Glomerular endothelial cell (primary cell): ENCODE results near the gene IQGAP3. TPM values are rescaled to one million over a fixed set of nuclear protein-coding genes. Genes with fewer than 3 reads are reported as not detected.
"Not testable (repeated sequence)": the region's sequence is repeated elsewhere in the genome, so short reads cannot be mapped to it uniquely, and the experiment has no call there.

ENCODE experiments used
- DNase-seq: peaks from one replicate; pipeline ENCODE4 v3.0.0-alpha.2; 2011; ENCODE audit warnings: low read depth, low spot score; ENCODE audit errors: extremely low read depth
- total RNA-seq: library from RNA; depleted of rRNA; stranded (reverse); fragments of >200 nt; gene quantifications from 2 replicates; pipeline ENCODE4 v1.2.3, GENCODE V29; 2015

IQGAP3 gene
- total RNA-seq, 1 donor from 2014 or later = 14.5 TPM

DNA sequence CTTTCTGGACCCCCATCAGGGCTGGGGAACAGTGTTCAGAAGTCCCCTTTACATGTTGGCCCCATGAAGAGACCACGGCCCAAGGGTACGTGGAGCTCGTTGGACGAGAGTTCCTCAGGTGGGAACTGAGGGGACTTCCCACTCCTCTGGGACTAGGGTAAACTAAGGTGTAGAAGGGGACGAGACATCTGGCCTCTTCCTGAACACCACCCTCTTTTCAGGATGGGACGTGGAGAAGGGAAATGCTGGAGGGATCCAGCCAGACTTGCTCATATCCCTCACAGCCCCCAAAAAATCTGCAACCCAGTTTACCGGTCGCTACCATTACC, 21.3 kb upstream of the IQGAP3 start:
- no peak for DNase-seq

DNA sequence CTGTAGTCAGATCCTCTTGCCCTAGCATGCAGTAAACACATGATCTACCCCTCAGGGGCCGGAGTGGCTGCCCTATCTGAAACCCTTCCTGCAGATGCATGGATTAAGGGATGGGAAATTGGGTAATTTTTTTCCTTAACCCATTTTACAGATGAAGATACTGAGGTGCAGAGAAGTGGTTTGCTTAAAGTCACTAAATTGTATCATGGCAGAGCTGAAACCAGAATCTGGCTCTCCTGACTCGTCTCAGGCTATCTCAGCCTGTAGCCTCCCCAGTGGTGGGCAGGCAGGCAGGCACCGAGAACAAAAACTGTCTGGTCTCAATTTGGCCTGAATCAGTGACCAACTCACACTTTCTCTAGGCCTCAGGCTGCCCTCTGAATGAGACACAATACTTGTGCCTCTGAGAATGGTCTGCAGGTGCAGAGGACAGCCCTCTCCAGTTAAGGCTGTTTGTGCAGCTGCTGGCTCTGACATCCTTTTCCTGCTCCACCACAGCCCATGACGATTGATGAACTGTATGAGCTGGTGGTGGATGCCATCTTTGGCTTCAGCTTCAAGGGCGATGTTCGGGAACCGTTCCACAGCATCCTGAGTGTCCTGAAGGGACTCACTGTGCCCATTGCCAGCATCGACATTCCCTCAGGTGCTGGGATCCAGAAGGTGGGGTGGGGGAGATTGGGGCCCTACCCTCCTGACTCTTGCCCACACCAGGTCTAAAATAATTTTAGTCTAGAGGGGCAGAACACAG, 20.7 kb upstream of the IQGAP3 start:
- no peak for DNase-seq

DNA sequence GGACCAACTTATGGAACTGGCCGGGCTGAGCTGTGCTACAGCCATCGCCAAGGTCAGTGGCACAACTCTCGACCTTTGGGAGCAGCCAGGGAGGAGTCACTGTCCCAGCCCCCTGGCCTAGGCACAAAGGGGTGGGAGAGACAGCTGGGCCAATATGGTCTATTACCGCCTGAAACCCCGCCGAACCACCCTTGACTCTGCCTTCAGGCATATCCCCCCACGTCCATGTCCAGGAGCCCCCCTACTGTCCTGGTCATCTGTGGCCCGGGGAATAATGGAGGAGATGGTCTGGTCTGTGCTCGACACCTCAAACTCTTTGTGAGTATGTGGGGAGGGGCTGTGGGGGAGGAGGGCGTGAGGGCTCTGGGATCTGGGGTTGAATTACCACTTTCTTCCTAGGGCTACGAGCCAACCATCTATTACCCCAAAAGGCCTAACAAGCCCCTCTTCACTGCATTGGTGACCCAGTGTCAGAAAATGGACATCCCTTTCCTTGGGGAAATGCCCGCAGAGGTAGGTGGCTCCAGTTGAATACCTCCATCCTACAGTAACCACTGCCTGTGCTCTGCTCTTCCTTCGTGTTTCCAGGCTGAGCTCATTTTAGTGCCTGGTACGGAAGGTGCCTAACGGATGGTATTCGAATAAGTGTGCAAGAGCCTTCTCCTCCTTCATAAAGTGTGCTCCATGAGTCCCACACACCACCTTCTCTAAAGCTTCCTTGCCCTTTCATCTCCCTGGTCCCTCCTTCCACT, 20.0 kb upstream of the IQGAP3 start:
- no peak for DNase-seq

DNA sequence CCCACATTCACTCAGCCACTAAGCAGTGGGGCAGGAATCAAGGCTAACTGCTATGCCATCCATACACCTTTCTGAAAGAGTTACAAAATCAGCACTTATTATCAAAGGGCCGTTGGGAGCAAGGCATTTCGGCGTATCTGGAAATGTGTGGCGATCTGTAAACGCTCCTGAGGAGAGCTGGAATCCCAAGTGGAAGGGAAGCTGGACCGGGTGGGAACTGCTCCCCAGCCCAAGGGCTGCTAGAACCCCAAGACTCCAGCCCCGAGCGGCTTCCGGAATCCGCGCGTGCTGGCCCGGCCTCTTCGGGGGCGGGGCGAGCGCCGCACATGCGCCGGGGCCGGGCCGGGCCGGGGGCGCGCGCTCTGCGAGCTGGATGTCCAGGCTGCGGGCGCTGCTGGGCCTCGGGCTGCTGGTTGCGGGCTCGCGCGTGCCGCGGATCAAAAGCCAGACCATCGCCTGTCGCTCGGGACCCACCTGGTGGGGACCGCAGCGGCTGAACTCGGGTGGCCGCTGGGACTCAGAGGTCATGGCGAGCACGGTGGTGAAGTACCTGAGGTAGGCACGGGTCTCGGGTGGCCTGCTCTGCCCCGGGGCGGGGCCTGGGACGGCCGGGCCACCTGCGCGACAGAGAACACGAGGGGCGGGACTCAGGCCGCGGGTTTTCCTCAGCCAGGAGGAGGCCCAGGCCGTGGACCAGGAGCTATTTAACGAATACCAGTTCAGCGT, 19.2 kb upstream of the IQGAP3 start, which contains the start of gene NAXE:
Gene NAXE (plus strand): TSS at position 345 of the 726 bp plus-strand sequence. CDS start 29 bp downstream, at position 374.
- no peak for DNase-seq

DNA sequence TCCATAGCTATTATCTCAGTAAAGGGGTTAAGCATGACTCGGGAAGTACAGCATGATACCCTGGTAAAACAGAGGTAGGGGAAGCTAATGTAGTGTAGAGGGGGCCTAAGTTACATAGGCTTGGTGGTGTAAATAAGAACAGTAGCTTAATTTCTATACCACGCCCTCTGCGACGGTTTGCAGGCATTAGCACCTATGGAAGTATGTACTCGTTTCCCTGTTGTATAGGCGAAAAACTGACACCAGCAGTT, 18.7 kb upstream of the IQGAP3 start:
- no peak for DNase-seq

DNA sequence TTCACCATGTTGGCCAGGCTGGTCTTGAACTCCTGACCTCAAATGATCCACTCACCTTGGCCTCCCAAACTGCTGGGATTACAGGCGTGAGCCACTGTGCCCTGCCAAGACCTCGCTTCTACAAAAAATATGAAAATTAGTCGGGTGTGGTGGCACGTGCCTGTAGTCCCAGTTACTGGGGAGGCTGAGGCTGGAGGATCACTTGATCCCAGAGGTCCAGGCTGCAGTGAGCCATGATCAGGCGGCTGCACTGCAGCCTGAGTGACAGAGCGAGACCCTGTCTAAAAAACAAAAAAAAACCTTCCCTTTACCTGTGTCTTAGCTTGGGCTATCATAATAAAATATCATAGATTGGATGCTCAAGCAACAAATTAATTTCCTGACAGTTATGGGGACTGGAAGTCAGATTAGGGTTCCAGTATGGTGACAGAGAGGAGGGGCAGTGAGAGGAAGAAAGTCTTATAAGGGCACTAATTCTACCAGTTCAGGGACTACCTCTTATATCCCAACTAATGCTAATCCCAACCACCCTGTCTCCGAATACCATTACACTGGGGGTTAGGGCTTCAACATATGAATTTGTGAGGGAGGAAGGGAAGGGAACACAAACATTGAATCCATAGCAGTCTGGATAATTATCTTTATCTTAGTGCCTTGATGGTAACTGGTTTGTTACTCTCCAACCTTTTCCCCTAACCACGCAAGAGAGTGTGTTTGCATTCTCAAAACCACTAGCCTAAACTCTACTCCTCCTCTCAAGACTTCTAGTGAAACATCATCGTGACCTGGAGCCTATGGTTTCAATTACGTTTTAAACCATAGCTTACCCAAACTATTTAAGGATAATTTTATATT, 18.2 kb upstream of the IQGAP3 start:
- DNase-seq = no peak

DNA sequence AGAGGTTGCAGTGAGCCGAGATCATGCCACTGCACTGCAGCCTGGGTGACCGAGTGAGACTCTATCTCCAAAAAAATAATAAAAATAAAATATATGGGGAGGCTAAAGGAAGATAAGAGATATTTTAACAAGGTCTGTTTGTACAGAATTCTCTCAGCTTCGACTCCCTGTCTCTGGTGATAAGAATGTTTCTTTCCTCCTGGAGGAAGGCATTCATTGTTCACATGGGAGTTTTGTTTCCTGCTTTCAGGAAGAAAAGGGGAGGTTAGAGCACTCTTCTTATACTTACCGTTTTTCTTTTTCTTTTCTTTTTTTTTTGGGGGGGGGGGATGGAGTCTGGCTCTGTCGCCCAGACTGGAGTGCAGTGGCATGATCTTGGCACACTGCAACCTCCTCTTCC, 17.2 kb upstream of the IQGAP3 start:
- no peak for DNase-seq

DNA sequence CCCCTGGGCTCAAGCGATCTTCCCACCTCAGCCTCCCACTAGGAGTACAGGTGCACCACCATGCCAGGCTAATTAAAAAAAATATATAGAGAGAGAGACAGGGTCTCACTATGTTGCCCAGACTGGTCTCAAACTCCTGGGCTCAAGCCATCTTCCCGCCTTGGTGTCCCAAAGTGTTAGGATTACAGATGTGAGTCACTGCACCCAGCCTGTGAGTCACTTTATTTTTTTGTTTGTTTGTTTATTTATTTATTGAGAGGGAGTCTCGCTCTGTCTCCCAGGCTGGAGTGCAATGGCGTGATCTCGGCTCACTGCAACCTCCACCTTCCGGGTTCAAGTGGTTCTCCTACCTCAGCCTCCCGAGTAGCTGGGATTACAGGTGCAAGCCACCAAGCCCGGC, 15.6 kb upstream of the IQGAP3 start:
- DNase-seq = not testable (repeated sequence)

DNA sequence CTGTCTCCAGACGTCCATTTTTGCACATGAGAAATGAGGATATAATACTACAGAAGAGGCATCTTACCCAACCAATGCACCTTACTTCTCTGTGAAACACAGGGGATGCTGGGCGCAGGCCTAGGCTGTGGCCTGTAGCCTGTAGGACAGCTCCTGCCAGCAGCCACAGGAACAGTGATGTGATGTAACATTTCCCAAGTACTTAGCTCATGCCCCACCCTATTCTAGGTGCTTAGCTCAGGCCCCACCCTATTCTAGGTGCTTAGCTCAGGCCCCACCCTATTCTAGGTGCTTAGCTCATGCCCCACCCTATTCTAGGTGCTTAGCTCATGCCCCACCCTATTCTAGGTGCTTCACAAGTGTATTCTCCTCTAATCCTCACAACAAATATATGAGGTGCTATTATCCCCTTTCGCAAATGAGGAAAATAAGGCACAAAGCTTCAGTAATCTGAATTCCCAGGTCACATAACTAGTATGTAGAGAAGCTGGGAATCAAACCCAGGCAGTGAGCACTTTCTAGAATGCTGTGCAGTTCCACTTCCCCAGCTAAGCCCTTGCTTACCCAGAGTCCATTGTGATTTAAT, 14.6 kb upstream of the IQGAP3 start:
- DNase-seq = no peak

DNA sequence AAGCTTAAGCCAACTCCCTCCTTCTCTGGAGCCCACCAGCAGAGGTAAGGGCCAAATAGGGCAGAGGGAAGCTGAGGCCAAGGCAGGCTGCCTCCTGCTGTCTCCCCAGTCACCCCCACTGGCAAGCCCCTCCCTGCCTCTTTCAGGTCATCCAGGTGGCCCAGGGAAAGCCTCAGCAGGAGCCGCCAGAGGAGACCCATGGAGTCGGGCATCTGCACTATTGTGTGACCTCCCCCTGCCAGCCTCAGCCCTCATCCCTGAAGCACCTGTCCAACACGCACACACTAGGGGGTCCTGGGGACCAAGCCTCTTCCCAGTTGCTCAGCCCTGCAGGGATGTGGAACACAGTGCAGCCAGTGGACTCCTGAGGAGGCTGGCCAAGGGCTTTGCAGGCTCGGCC, 14.0 kb upstream of the IQGAP3 start:
- DNase-seq = no peak

DNA sequence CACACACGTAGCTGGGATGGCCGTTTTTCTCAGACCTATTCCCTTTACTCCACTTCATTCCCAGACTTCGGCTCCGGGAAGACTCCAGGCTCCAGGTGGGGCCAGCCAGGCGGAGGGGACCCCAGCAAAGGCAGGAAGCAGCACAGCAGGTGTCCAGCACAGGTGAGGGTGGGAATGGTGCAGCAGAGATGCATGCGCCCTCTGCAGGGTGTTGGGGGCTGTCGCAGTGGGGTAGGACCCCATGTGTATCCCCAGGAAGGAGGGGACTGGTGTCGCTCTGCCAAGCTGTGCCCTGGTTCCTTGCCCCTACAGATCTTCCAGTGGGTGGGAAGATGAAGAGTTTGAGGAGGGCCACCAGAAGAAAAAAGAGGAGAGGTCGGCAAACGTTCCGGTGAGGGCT, 12.4 kb upstream of the IQGAP3 start:
- DNase-seq = no peak

DNA sequence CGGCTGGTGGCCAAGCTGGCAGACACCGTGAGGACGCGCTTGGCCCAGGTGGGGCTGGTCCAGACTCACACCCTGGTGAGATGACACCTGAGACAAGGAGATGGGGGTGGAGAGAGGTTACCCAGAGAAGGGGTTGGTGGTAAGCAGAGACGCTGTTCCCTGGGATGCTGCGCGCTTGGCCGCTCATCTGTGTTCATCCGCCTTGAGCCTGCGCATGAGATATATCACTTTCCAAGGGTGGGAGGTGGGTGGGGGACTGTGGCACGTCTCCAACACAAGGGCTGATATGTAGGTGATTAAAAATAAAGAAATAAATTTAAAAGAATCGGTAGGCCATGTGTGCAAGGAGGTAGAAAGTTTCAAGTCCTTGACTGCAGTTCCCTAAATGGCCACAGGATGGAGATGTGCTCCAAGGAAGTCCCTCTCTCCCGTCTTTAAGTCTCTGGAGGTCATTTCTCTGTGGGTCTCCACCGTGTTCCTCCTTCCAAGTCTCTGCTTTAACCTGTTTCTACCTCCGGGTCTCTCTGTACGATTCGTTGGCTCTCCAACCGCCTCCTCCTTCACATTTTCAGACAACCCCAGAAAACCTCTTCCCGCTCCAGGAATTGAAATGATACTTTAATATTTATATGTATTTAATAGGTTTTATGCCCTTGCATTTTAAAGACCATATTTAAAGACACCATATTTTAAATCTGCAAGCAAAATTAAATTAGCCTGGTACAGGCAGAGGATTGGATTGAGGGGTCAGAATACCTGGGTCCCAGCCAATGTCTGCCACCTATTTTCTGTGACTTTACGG, 11.7 kb upstream of the IQGAP3 start:
- DNase-seq = peak; percentile 80

DNA sequence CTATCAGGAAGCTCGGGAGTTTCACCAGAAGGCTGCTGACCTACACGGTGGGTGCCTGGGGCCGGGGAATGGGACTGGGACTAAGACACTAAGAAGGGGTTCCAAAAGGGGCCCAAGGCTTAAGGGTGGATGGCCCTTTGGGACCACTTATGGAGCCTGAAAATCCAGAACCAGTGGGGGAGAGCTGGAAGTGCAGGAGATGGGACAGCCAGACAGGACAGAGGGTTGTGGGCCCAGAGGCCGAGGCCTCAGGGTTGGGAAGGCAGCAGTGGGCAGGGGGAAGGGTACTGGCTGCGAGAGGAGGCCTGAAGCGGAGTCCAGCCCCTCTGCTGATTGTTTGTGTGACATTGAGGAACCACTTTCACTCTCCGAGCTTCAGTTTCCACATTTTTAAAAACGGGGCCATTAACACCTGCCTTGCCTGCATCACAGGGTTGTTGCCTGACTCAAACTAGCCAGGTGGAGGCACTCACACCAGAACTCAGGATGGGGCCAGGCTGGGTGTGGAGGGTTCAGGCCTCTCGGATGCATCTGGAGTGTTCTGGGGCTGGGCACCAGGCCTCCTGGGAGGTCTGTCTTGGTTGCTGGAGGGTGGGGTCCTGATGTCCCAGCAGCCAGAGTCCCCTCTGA, 10.1 kb upstream of the IQGAP3 start:
- DNase-seq = no peak

DNA sequence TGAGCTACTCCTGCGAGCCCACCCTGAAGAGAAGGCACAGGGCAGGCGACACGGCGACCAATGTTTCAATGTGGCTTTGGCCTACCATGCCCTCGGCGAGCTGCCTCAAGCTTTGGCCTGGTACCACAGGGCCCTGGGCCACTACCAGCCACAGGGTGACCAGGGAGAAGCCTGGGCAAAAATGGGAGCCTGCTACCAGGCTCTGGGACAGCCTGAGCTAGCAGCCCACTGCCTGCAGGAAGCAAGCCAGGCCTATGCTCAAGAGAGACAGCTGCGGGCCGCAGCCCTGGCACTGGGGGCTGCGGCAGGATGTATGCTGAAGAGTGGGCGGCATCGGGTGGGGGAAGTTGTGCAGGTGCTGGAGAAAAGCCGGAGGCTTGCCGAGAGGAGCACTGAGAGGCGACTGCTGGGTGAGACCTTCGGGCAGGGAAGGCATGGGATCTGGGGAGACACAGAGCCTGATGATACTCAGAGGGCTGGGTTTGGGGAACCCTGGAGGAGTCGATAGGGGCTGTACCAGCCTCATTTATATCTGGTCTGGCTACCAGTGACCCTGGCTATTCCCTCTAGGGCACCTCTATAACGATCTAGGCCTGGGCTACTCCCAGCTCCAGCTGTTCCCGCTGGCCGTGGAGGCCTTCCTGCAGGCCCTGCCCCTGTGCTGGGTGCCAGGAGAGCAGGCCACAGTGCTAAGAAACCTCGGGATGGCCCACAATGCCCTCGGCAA, 9.5 kb upstream of the IQGAP3 start:
- DNase-seq = no peak

DNA sequence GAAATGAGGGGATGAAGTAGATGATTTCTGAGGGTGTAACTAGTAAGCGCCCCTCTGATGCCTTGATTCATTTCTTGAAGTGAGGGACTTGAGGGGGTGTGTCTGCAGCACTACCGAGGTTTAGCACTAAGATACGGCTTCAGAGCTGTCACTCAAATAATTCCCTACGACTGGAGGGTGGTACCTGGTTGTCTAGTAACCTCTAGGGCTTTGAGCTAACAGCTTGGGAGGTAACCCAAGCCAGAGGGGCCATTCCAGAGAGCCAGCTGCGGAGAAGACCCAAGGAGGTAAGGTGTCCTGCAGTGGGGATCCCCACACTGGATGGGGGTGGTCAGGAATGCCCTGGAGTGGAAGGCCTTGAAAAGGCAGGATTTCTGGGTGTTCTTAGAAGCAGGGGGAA, 7.1 kb upstream of the IQGAP3 start, which contains the start of gene TTC24:
Gene TTC24 (plus strand): TSS at position 252 of the 400 bp plus-strand sequence. CDS start 1,642 bp downstream, outside the sequence.
- DNase-seq = no peak

DNA sequence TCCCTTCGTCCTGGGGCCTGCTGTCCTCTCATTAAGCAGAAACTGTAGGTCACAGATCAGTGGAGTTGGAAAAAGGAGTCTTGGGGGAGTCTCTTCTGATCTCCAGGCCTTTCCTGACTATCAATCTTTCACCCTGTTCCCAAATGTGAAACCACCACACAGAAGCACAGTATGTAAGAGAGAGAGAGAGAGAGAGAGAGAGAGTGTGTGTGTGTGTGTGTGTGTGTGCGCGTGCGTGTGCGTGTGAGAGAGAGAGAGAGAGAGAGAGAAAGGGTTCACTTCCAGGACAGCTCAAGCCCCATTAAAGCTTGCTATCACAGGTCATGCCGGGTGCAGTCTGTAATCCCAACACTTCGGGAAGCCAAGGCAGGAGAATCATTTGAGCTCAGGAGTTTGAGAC, 5.7 kb upstream of the IQGAP3 start:
- DNase-seq = no peak

DNA sequence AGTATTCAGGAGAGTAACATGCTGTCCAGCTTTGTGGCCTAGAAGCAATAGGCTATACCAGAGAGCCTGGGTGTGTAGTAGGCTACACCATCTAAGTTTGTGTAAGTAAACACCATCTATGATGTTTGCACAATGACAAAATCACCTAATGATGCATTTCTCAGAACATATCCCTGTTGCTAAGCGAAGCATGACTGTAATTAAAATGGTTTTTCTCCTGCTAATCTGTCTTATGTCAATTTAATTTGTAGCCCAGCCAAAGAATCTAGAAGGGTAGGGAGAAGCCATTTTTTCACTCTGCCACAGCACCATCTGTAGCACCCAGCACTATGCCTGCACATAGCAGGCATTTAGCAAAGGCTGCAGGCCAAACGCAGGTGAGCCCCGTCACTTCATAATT, 5.2 kb upstream of the IQGAP3 start:
- DNase-seq = no peak

DNA sequence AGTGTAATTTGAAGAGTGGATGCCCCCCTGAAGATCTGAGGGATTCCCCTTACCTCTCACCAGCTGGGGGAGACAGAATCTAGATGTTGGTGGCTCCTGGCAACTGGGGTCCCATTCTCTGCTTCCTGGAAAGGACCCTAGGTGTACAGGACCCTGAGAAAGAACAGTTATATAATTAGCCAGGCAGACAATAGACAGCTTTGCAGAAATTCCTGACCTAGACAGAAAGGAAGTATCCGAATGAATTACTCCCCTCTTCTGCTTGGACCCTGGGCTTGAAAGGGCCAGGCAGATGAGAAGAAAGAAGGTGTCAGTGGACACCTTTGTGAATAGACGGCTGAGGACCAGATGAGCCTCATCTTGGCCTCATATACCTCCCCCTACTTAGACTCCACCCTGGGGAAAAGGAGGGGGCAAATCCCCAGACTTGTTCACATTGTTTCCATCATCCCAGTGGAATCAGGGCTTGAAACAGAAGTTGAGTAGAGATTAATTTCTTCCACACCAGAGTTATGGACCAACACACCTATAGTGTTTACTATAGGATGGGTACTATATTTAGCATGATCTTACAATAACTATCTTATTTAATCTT, 1.8 kb upstream of the IQGAP3 start:
- no peak for DNase-seq
